Tibial artery (tissue), 4 donors: Measurements from ENCODE around the gene SNTG2.

ENCODE experiments used
- DNase-seq, 2 donors: peaks; one replicate each; pipeline ENCODE4 v3.0.0-alpha.2; 2019
- H3K27ac ChIP-seq, 2 donors: fragments of 200-600 bp; sonication (generic) in 1 of 2; 1 replicate in 1 of 2; 2 replicates in 1 of 2; pipeline ENCODE4 v1.5.1; 2018 to 2019; ENCODE audit warnings: mild to moderate bottlenecking in 1 of 2
- H3K27me3 ChIP-seq, 2 donors: fragments of 200-600 bp; sonication (generic) in 1 of 2; one replicate each; pipeline versions ENCODE4 v1.5.1 to v1.6.0; 2016 to 2019
- H3K36me3 ChIP-seq, 3 donors: fragments of 200-600 bp; sonication (generic) in 2 of 3; one replicate each; pipeline ENCODE4 v1.5.1; 2016 to 2019; ENCODE audit warnings: mild to moderate bottlenecking in 2 of 3
- H3K4me1 ChIP-seq, 4 donors: fragments of 200-600 bp; sonication (generic) in 2 of 4; 1 replicate in 3 of 4; 2 replicates in 1 of 4; pipeline ENCODE4 v1.5.1; 2016 to 2019
- H3K4me3 ChIP-seq, 2 donors: fragments of 200-600 bp; sonication (generic) in 1 of 2; 1 replicate in 1 of 2; 2 replicates in 1 of 2; pipeline ENCODE4 v1.5.1; 2018 to 2019; ENCODE audit warnings: mild to moderate bottlenecking in 2 of 2
- H3K9me3 ChIP-seq, 3 donors: fragments of 200-600 bp; sonication (generic) in 1 of 3; one replicate each; pipeline ENCODE4 v1.5.1; 2016 to 2019
- intact Hi-C: fragments of 100-400 bp; cut with DNase I; formaldehyde crosslinking; loops from one replicate; pipeline ENCODE4 v1.15.0; 2023; ENCODE audit warnings: low total_unique reads
- TF ChIP-seq, protein P1 (sequence below), 2 experiments: fragments of 200-600 bp in 1 of 2; fragments of 450-650 bp in 1 of 2; IDR thresholded peaks; one replicate each; pipeline ENCODE4 v1.5.1; 2017 to 2019; ENCODE audit warnings: antibody characterized with exemption in 2 of 2, mild to moderate bottlenecking in 1 of 2, moderate library complexity in 1 of 2

Gene SNTG2

GRCh38 chr2:985317-985898 lies 34.8 kb downstream of the SNTG2 start:
- intact Hi-C loops, result no loop called here
- no peak for DNase-seq
- Histone ChIP-seq H3K27ac (no peak overlapping the region), H3K4me3 (no peak overlapping the region), H3K9me3 (no peaks in the 10 kb centered on the region), H3K4me1 (no peaks in the 10 kb centered on the region), H3K27me3 (peaks cover 0 to 4% of the 10 kb centered on the region in 2 donors), H3K36me3 (no peaks in the 10 kb centered on the region)
- TF ChIP-seq, protein P1, sequence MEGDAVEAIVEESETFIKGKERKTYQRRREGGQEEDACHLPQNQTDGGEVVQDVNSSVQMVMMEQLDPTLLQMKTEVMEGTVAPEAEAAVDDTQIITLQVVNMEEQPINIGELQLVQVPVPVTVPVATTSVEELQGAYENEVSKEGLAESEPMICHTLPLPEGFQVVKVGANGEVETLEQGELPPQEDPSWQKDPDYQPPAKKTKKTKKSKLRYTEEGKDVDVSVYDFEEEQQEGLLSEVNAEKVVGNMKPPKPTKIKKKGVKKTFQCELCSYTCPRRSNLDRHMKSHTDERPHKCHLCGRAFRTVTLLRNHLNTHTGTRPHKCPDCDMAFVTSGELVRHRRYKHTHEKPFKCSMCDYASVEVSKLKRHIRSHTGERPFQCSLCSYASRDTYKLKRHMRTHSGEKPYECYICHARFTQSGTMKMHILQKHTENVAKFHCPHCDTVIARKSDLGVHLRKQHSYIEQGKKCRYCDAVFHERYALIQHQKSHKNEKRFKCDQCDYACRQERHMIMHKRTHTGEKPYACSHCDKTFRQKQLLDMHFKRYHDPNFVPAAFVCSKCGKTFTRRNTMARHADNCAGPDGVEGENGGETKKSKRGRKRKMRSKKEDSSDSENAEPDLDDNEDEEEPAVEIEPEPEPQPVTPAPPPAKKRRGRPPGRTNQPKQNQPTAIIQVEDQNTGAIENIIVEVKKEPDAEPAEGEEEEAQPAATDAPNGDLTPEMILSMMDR (IDR thresholded peaks at IDR 0.05), result no peak

- no peak for DNase-seq
- Histone ChIP-seq H3K9me3 (no peaks in the 10 kb centered on the region), H3K36me3 (no peaks in the 10 kb centered on the region), H3K4me3 (no peak overlapping the region), H3K4me1 (no peaks in the 10 kb centered on the region), H3K27ac (no peak overlapping the region), H3K27me3 (peaks cover 0 to 4% of the 10 kb centered on the region in 2 donors)
- TF ChIP-seq, protein P1 (IDR thresholded peaks at IDR 0.05), result no peak
- intact Hi-C loops, result no loop called here
These were observed 37.1 kb downstream of the SNTG2 start for GRCh38 chr2:987789-988188.

DNA sequence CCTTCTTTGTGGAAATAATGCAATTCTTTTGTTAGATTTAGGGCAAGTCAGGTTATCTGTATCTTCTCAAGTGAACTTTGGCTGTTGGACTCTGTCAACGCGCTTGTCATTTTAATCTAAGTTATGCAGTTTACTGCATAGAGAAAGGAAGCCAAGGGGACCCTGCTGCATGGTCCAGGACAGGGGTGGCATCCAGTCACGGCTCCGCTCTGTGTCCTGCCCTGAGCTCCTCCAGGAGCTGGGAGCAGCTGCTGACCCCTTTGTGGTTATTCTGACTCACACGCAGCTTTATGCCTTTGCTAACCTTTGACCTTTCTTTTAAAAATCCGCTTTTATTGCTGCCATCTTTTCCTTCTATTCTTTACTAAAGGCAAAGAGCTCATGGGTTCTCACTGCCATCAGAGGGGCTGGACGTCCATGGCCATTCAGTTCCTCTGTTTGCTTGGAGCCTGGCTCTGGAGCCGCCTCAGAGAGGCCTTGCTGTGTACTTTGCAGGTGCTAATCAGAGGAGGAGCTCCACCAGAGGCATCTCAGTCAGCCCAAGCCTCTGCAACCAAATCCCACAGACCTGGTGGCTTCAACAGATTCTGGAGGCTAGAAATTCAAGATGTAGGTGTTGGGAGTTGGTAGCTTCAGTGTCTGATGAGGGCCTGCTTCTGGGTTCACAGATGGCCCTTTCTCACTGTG lies 39.3 kb downstream of the SNTG2 start:
- no peak for DNase-seq
- Histone ChIP-seq H3K36me3 (no peaks in the 10 kb centered on the region), H3K4me3 (no peak overlapping the region), H3K27me3 (no peaks in the 10 kb centered on the region), H3K4me1 (no peaks in the 10 kb centered on the region), H3K27ac (no peak overlapping the region), H3K9me3 (no peaks in the 10 kb centered on the region)
- TF ChIP-seq, protein P1 (IDR thresholded peaks at IDR 0.05), result no peak
- intact Hi-C loops, result no loop called here

DNA sequence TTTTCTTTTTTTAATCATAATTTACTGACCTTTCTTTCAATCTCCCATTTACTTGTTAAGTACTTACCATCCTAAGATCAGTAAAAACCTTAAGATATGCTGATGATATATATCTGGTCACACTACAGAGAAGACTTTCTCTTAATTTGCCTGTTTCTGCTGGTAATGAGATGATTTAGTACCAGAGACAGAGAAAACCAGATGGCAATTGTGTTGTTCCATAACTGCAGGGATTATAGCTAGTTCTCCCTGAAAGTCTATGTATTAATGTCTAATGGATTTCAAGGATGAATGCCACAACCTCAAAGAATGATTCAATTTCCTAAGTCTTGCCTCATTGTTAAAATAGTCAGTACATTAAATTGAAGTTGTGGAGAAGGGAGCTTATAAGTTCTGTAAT lies 40.3 kb downstream of the SNTG2 start:
- no peaks in the 10 kb centered on the region for H3K9me3 ChIP-seq
- TF ChIP-seq, protein P1 (IDR thresholded peaks at IDR 0.05), result no peak
- H3K4me3 ChIP-seq, result no peak overlapping the region
- no peak overlapping the region for H3K27ac ChIP-seq
- H3K27me3 ChIP-seq, result no peaks in the 10 kb centered on the region
- DNase-seq, result no peak
- H3K36me3 ChIP-seq, result no peaks in the 10 kb centered on the region
- no peaks in the 10 kb centered on the region for H3K4me1 ChIP-seq
- intact Hi-C loops, result no loop called here

- H3K9me3 ChIP-seq, result no peaks in the 10 kb centered on the region
- DNase-seq, result no peak
- TF ChIP-seq, protein P1 (IDR thresholded peaks at IDR 0.05), result no peak
- no peak overlapping the region for H3K27ac ChIP-seq
- H3K4me1 ChIP-seq, result no peaks in the 10 kb centered on the region
- intact Hi-C loops, result no loop called here
- no peaks in the 10 kb centered on the region for H3K36me3 ChIP-seq
- H3K4me3 ChIP-seq, result no peak overlapping the region
- H3K27me3 ChIP-seq, result no peaks in the 10 kb centered on the region
These were observed 51.7 kb downstream of the SNTG2 start for GRCh38 chr2:1002350-1002749.
